ENCODE results near the gene SNAP29.

GRCh38 chr22:20865331-20865730 lies 6.5 kb downstream of the SNAP29 start:
- TF ChIP-seq CTCF (IDR thresholded peaks at IDR 0.05) (no peak), POLR2A (IDR thresholded peaks at IDR 0.05) (no peak)
